OCI-LY7 (cell line): Measurements from ENCODE around the gene SORCS3.

Experiments used
- EZH2phosphoT487 ChIP-seq: fragments of 200-600 bp; sonication (generic); IDR thresholded peaks from 2 replicates; pipeline ENCODE4 v1.6.1; 2018; ENCODE audit warnings: low read depth, borderline replicate concordance, mild to moderate bottlenecking, mixed run types, antibody characterized with exemption, low read length, moderate library complexity, mixed read lengths
- TF ChIP-seq, protein P1 (sequence below): fragments of 200-600 bp; sonication (generic); conservative IDR thresholded peaks from 2 replicates; pipeline ENCODE4 v1.5.1; 2014; ENCODE audit warnings: mild to moderate bottlenecking, antibody characterized with exemption, low read length, moderate library complexity, mixed read lengths

DNA sequence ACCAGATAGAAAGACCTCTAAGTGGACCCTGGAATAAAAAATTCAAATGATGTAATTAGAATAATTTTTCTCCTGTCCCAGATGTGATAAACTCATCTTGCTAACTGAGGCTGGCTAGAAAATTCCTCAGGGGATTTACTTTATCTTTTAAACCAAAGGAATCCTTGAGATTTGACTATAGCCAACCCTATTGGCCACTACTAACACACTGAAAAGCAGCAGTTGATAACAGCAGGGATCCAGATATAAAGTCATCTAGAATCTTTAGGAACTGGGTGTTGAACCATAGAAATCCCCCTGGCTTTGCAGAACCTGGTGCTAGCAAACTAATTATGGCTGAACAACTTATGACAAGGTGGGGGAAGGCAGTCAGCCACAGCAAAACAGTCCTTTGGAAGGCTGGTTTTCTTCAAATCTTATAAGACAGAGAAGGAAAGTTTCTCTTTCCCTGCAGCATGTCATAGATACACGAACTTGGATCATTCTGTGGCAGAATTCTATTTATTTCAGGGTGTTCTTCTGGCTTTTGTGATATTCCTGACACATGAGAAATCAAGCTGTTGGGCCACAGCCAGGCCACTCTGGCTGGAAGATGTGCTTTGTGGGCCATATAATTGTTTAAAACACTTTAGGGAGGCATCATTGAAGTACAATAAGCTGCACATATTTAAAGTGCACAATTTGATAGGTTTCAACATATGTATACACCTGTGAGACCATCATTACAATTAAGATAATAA lies 643.6 kb downstream of the SORCS3 start:
- TF ChIP-seq, protein P1, sequence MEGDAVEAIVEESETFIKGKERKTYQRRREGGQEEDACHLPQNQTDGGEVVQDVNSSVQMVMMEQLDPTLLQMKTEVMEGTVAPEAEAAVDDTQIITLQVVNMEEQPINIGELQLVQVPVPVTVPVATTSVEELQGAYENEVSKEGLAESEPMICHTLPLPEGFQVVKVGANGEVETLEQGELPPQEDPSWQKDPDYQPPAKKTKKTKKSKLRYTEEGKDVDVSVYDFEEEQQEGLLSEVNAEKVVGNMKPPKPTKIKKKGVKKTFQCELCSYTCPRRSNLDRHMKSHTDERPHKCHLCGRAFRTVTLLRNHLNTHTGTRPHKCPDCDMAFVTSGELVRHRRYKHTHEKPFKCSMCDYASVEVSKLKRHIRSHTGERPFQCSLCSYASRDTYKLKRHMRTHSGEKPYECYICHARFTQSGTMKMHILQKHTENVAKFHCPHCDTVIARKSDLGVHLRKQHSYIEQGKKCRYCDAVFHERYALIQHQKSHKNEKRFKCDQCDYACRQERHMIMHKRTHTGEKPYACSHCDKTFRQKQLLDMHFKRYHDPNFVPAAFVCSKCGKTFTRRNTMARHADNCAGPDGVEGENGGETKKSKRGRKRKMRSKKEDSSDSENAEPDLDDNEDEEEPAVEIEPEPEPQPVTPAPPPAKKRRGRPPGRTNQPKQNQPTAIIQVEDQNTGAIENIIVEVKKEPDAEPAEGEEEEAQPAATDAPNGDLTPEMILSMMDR, result no peak
- TF ChIP-seq EZH2phosphoT487, result no peak
